ENCODE results near the gene DNASE1L1. TPM values are rescaled to one million over a fixed set of nuclear protein-coding genes. Genes with fewer than 3 reads are reported as not detected.

DNASE1L1 gene
- total RNA-seq, 1 donor from 2014 or later, result 15.3 TPM

DNA sequence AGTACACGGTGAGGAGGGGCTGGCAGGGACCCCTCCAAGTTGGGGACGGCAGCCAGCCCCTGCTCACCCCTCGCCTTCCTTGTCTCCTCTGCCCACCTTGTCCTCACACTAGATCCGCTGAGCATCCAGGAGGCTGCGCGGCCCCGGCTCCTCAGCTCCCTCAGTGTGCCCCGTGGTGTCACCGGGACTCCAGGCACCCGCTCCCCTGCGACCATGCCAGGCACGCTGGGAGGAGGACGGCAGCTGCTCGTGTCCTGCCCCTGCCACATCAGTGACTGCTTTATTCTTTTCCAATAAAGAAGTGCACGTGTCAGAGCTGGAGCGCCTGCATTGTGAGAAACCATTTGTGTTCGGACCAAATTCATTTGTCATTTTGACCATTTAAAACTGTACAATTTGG lies 41.3 kb upstream of the DNASE1L1 start:
- TF ChIP-seq, protein P1, sequence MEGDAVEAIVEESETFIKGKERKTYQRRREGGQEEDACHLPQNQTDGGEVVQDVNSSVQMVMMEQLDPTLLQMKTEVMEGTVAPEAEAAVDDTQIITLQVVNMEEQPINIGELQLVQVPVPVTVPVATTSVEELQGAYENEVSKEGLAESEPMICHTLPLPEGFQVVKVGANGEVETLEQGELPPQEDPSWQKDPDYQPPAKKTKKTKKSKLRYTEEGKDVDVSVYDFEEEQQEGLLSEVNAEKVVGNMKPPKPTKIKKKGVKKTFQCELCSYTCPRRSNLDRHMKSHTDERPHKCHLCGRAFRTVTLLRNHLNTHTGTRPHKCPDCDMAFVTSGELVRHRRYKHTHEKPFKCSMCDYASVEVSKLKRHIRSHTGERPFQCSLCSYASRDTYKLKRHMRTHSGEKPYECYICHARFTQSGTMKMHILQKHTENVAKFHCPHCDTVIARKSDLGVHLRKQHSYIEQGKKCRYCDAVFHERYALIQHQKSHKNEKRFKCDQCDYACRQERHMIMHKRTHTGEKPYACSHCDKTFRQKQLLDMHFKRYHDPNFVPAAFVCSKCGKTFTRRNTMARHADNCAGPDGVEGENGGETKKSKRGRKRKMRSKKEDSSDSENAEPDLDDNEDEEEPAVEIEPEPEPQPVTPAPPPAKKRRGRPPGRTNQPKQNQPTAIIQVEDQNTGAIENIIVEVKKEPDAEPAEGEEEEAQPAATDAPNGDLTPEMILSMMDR (IDR thresholded peaks at IDR 0.05), result no peak
- ATAC-seq (ENCODE audit: low read depth) (no peak), DNase-seq (no peak)
- intact Hi-C loops (cut with micrococcal nuclease), result loop anchor here (10.0 kb wide), 1 partner anchor 64 kb away; the partner anchor contains the start of gene FAM3A
- Mint-ChIP-seq H3K27ac (no peak overlapping the region), H3K9me3 (no peaks in the 10 kb centered on the region), H3K4me3 (no peak overlapping the region), H3K27me3 (no peaks in the 10 kb centered on the region), H3K4me1 (no peaks in the 10 kb centered on the region), H3K36me3 (ENCODE audit: low read depth) (peaks cover 40% of the 10 kb centered on the region)
- ChIA-PET POLR2A (interaction anchor here (0.9 kb wide), 1 partner anchor 9 kb away, joined by 3 read pairs; no protein-coding TSS in a partner anchor), CTCF (no interaction called here)

DNA sequence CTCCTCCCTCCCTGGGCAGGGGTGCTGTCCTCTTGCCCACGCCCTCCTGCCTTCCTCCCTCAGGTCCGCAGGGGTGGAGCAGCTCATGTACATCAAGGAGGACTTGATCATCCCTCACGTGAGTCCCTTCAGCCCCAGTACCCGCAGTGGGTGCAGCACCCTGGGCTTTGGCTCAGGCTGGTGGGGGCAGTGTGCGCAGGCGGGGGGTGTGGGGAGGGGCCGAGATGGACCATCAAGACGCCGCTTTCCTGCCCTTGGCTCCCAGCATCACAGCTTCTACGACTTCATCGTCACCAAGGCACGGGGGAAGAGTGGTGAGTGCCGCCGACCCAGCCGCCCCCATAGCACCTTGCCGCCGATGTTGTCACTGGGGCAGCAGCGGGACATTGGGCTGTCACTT lies 40.6 kb upstream of the DNASE1L1 start:
- TF ChIP-seq, protein P1 (IDR thresholded peaks at IDR 0.05), result no peak
- ChIA-PET CTCF (no interaction called here), POLR2A (interaction anchor here (0.9 kb wide), 1 partner anchor 10 kb away, joined by 3 read pairs; no protein-coding TSS in a partner anchor)
- H3K27ac Mint-ChIP-seq, result no peak overlapping the region
- H3K4me3 Mint-ChIP-seq, result no peak overlapping the region
- H3K27me3 Mint-ChIP-seq, result no peaks in the 10 kb centered on the region
- ATAC-seq (ENCODE audit: low read depth), result no peak
- intact Hi-C loops (cut with micrococcal nuclease), result loop anchor here (10.0 kb wide), 1 partner anchor 65 kb away; the partner anchor contains the start of gene FAM3A
- H3K4me1 Mint-ChIP-seq, result no peaks in the 10 kb centered on the region
- peaks cover 40% of the 10 kb centered on the region for H3K36me3 Mint-ChIP-seq (ENCODE audit: low read depth)
- DNase-seq, result no peak
- H3K9me3 Mint-ChIP-seq, result no peaks in the 10 kb centered on the region

DNA sequence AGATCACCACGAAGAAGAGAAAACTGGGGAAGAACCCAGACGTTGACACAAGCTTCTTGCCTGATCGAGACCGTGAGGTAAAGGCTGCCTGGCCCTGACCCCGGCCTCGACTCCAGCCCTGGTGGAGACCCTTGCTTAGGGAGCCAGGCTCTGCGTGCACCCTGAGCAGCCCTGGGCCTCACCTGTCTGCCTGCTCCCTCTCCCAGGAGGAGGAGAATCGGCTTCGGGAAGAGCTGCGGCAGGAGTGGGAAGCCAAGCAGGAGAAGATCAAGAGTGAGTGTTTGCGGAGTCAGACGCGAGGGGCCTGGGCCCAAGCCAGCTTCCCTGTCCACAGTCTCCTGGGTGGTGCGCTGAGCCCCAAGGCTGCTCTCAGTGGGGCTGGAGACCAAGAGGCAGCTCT lies 39.4 kb upstream of the DNASE1L1 start:
- Mint-ChIP-seq H3K27me3 (no peaks in the 10 kb centered on the region), H3K4me3 (no peak overlapping the region), H3K4me1 (peaks cover 2% of the 10 kb centered on the region), H3K27ac (no peak overlapping the region), H3K36me3 (ENCODE audit: low read depth) (peaks cover 40% of the 10 kb centered on the region), H3K9me3 (no peaks in the 10 kb centered on the region)
- POLR2A ChIA-PET, result no interaction called here
- DNase-seq (no peak), ATAC-seq (ENCODE audit: low read depth) (no peak)
- TF ChIP-seq, protein P1 (IDR thresholded peaks at IDR 0.05), result no peak
- intact Hi-C loops (cut with micrococcal nuclease), result no loop called here
- CTCF ChIA-PET, result no interaction called here

DNA sequence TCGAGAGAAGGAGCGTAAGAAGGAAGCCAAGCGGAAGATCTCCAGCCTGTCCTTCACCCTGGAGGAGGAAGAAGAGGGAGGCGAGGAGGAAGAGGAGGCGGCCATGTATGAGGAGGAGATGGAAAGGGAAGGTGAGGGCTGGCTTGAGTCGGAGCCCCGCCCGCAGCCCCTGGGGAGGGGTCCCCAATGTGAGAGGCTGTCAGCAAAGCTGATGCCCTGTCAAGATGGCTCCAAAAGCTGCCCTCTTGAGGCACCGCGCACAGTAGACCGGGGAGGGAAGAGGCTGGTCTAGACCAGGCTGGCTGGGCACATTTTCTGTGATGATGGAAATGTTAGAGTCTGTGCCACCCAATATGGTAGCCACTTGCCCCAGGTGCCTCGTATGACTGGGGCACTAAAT lies 37.4 kb upstream of the DNASE1L1 start:
- no peaks in the 10 kb centered on the region for H3K9me3 Mint-ChIP-seq
- no peaks in the 10 kb centered on the region for H3K27me3 Mint-ChIP-seq
- ChIA-PET CTCF (no interaction called here), POLR2A (no interaction called here)
- H3K27ac Mint-ChIP-seq, result no peak overlapping the region
- peaks cover 3% of the 10 kb centered on the region for H3K4me1 Mint-ChIP-seq
- intact Hi-C loops (cut with micrococcal nuclease), result no loop called here
- DNase-seq (no peak), ATAC-seq (ENCODE audit: low read depth) (no peak)
- TF ChIP-seq, protein P1 (IDR thresholded peaks at IDR 0.05), result no peak
- H3K4me3 Mint-ChIP-seq, result no peak overlapping the region
- peaks cover 36% of the 10 kb centered on the region for H3K36me3 Mint-ChIP-seq (ENCODE audit: low read depth)

DNA sequence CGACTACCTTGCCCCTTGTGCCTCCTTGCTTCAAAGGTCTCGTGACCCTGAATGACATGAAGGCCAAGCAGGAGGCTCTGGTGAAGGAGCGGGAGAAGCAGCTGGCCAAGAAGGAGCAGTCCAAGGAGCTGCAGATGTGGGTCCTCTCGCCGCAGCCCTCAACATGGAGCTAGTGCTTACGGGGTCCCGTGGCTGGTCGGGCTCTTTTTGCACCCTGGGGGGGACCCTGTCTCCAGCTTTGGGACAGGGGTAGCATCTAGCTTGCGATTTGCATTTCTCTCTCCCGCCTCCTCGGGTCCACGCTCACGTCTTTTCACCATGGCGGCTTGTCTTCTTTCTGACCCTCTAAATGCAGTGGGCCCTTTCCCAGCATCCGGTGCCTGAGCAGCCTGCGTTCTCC lies 36.7 kb upstream of the DNASE1L1 start:
- peaks cover 3% of the 10 kb centered on the region for H3K4me1 Mint-ChIP-seq
- ATAC-seq (ENCODE audit: low read depth) (no peak), DNase-seq (no peak)
- intact Hi-C loops (cut with micrococcal nuclease), result no loop called here
- H3K27ac Mint-ChIP-seq, result no peak overlapping the region
- no peaks in the 10 kb centered on the region for H3K9me3 Mint-ChIP-seq
- no peak overlapping the region for H3K4me3 Mint-ChIP-seq
- ChIA-PET POLR2A (interaction anchor here (0.6 to 2.3 kb wide), 2 partner anchors 48 to 77 kb away, joined by 5 read pairs; no protein-coding TSS in a partner anchor), CTCF (no interaction called here)
- TF ChIP-seq, protein P1 (IDR thresholded peaks at IDR 0.05), result no peak
- no peaks in the 10 kb centered on the region for H3K27me3 Mint-ChIP-seq
- H3K36me3 Mint-ChIP-seq (ENCODE audit: low read depth), result peaks cover 37% of the 10 kb centered on the region

All from activated B cell treated with CpG ODN at 0.5 μM for 24 hours (primary cell).